ENCODE results near the gene PASD1. TPM values are rescaled to one million over a fixed set of nuclear protein-coding genes. Genes with fewer than 3 reads are reported as not detected.
"Not testable (repeated sequence)": the region's sequence is repeated elsewhere in the genome, so short reads cannot be mapped to it uniquely, and the experiment has no call there.

Gene PASD1
- polyA plus RNA-seq, 1 experiment = not detected

GRCh38 chrX:151552743-151553142, 10.7 kb upstream of the PASD1 start:
- H3K4me3 ChIP-seq (ENCODE audit: low read depth, low read length) = no peak overlapping the region
- H3K9me3 ChIP-seq (ENCODE audit: control insufficient read depth, insufficient read depth, low read length) = peaks cover 16% of the 10 kb centered on the region
- H3K27ac ChIP-seq (ENCODE audit: low read depth, low read length) = no peak overlapping the region
- no peaks in the 10 kb centered on the region for H3K27me3 ChIP-seq (ENCODE audit: control insufficient read depth, insufficient read depth, low read length)
- ChIA-PET CTCF (no interaction called here), POLR2A (no interaction called here)
- DNase-seq (ENCODE audit: low read depth, low spot score) = no peak
- TF ChIP-seq, protein P1, sequence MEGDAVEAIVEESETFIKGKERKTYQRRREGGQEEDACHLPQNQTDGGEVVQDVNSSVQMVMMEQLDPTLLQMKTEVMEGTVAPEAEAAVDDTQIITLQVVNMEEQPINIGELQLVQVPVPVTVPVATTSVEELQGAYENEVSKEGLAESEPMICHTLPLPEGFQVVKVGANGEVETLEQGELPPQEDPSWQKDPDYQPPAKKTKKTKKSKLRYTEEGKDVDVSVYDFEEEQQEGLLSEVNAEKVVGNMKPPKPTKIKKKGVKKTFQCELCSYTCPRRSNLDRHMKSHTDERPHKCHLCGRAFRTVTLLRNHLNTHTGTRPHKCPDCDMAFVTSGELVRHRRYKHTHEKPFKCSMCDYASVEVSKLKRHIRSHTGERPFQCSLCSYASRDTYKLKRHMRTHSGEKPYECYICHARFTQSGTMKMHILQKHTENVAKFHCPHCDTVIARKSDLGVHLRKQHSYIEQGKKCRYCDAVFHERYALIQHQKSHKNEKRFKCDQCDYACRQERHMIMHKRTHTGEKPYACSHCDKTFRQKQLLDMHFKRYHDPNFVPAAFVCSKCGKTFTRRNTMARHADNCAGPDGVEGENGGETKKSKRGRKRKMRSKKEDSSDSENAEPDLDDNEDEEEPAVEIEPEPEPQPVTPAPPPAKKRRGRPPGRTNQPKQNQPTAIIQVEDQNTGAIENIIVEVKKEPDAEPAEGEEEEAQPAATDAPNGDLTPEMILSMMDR (IDR thresholded peaks at IDR 0.05; ENCODE audit: low read depth, low read length) = no peak

DNA sequence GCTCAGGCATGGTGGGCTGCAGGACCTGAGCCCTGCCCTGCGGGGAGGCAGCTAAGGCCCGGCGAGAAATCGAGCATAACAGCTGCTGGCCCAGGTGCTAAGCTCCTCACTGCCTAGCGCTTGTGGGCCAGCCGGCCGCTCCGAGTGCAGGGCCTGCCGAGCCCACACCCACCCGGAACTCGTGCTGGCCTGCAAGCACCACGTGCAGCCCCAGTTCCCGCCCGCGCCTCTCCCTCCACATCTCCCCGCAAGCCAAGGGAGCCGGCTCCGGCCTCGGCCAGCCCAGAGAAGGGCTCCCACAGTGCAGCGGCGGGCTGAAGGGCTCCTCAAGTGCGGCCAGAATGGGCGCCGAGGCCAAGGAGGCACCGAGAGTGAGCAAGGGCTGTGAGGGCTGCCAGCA, 8.2 kb upstream of the PASD1 start:
- H3K27me3 ChIP-seq (ENCODE audit: control insufficient read depth, insufficient read depth, low read length); H3K4me3 ChIP-seq (ENCODE audit: low read depth, low read length); DNase-seq (ENCODE audit: low read depth, low spot score); POLR2A ChIA-PET; H3K27ac ChIP-seq (ENCODE audit: low read depth, low read length); CTCF ChIA-PET: not testable (repeated sequence)
- peaks cover 16% of the 10 kb centered on the region for H3K9me3 ChIP-seq (ENCODE audit: control insufficient read depth, insufficient read depth, low read length)

GRCh38 chrX:151562485-151562884, 990 bp upstream of the PASD1 start:
- H3K4me3 ChIP-seq (ENCODE audit: low read depth, low read length); CTCF ChIA-PET; H3K27me3 ChIP-seq (ENCODE audit: control insufficient read depth, insufficient read depth, low read length); POLR2A ChIA-PET; DNase-seq (ENCODE audit: low read depth, low spot score); H3K27ac ChIP-seq (ENCODE audit: low read depth, low read length): not testable (repeated sequence)
- peaks cover 14% of the 10 kb centered on the region for H3K9me3 ChIP-seq (ENCODE audit: control insufficient read depth, insufficient read depth, low read length)

GRCh38 chrX:151563003-151563402, 472 bp upstream of the PASD1 start:
- POLR2A ChIA-PET; CTCF ChIA-PET; H3K27ac ChIP-seq (ENCODE audit: low read depth, low read length); H3K27me3 ChIP-seq (ENCODE audit: control insufficient read depth, insufficient read depth, low read length); H3K4me3 ChIP-seq (ENCODE audit: low read depth, low read length); DNase-seq (ENCODE audit: low read depth, low spot score): not testable (repeated sequence)
- H3K9me3 ChIP-seq (ENCODE audit: control insufficient read depth, insufficient read depth, low read length) = peaks cover 14% of the 10 kb centered on the region

- no peak overlapping the region for H3K4me3 ChIP-seq (ENCODE audit: low read depth, low read length)
- no peak overlapping the region for H3K27ac ChIP-seq (ENCODE audit: low read depth, low read length)
- TF ChIP-seq, protein P1 (IDR thresholded peaks at IDR 0.05; ENCODE audit: low read depth, low read length) = no peak
- H3K27me3 ChIP-seq (ENCODE audit: control insufficient read depth, insufficient read depth, low read length) = no peaks in the 10 kb centered on the region
- peaks cover 14% of the 10 kb centered on the region for H3K9me3 ChIP-seq (ENCODE audit: control insufficient read depth, insufficient read depth, low read length)
- DNase-seq (ENCODE audit: low read depth, low spot score) = no peak
- ChIA-PET CTCF (no interaction called here), POLR2A (no interaction called here)
Measured at GRCh38 chrX:151564035-151564434, 560 bp downstream of the PASD1 start.

DNA sequence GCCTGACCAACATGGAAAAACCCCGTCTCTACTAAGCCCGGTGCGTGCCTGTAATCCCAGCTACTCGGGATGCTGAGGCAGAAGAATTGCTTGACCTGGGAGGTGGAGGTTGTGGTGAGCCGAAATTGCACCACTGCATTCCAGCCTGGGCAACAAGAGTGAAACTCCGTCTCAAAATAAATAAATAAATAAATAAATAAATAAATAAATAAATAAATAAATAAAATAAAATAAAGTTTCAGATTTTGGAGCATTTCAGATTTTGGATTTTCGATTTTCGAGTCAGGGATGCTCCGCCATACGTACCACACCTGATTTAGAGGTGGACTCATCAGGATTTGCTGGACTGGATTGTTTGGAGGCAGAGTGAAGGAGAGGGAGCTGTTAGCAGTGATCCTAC, 3.4 kb downstream of the PASD1 start:
- H3K27me3 ChIP-seq (ENCODE audit: control insufficient read depth, insufficient read depth, low read length); DNase-seq (ENCODE audit: low read depth, low spot score); CTCF ChIA-PET; H3K27ac ChIP-seq (ENCODE audit: low read depth, low read length); H3K4me3 ChIP-seq (ENCODE audit: low read depth, low read length); POLR2A ChIA-PET: not testable (repeated sequence)
- H3K9me3 ChIP-seq (ENCODE audit: control insufficient read depth, insufficient read depth, low read length) = peaks cover 14% of the 10 kb centered on the region

DNA sequence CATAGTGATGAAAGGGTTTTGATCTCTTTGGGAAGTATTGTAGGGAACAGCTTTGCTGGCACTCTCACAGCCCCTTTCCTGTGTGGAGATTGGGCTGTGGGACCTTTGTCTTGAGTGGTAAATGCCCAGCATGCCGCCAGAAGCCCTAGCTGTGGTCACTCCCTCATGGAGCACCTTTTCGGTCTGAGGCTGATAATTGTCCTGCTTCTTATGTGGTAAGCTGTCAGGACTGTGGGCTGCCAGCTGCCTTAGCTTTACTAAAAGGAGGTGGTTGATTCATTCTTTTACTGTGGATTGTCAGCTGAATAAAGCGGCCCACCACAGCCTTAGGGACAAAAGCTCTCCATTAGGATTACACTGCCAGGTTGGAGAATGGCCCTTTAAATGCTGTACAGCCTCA, 7.1 kb downstream of the PASD1 start:
- Histone ChIP-seq H3K4me3 (ENCODE audit: low read depth, low read length) (no peak overlapping the region), H3K27ac (ENCODE audit: low read depth, low read length) (no peak overlapping the region), H3K27me3 (ENCODE audit: control insufficient read depth, insufficient read depth, low read length) (no peaks in the 10 kb centered on the region), H3K9me3 (ENCODE audit: control insufficient read depth, insufficient read depth, low read length) (no peaks in the 10 kb centered on the region; the same call in 1 of the 2 replicates)
- no peak for DNase-seq (ENCODE audit: low read depth, low spot score)
- ChIA-PET POLR2A (no interaction called here), CTCF (no interaction called here)
- TF ChIP-seq, protein P1 (IDR thresholded peaks at IDR 0.05; ENCODE audit: low read depth, low read length) = no peak

DNA sequence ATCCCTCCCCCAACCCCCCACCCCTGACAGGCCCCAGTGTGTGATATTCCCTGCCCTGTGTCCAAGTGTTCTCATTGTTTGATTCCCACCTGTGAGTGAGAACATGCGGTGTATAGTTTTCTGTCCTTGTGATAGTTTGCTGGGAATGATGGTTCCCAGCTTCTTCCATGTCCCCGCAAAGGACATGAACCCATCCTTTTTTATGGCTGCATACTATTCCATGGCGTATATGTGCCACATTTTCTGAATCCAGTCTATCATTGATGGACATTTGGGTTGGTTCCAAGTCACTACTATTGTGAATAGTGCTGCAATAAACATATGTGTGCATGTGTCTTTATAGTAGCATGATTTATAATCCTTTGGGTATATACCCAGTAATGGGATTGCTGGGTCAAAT, 29.9 kb downstream of the PASD1 start:
- H3K27me3 ChIP-seq (ENCODE audit: control insufficient read depth, insufficient read depth, low read length); CTCF ChIA-PET; H3K4me3 ChIP-seq (ENCODE audit: low read depth, low read length); H3K27ac ChIP-seq (ENCODE audit: low read depth, low read length); POLR2A ChIA-PET; H3K9me3 ChIP-seq (ENCODE audit: control insufficient read depth, insufficient read depth, low read length); DNase-seq (ENCODE audit: low read depth, low spot score): not testable (repeated sequence)
